Mesenteric fat pad (tissue), 1 donor: ENCODE data around the gene GNG12. TPM values are rescaled to one million over a fixed set of nuclear protein-coding genes. Genes with fewer than 3 reads are reported as not detected.
"Not testable (repeated sequence)": the region's sequence is repeated elsewhere in the genome, so short reads cannot be mapped to it uniquely, and the experiment has no call there.

Experiments
- DNase-seq: peaks from one replicate; pipeline ENCODE4 v3.0.0-alpha.2; 2020; ENCODE audit warnings: low spot score
- total RNA-seq: library from RNA; stranded (reverse); fragmentation: NEBNext Ultra II Directional; extraction: Animal tissue kit (Norgen Biotek cat#: 25700); gene quantifications from one replicate; pipeline ENCODE4 v1.2.1, GENCODE V29; 2021
- donor health status: DM: yes; HTN: yes; CAD: no.

Gene GNG12
- total RNA-seq, 1 donor from 2014 or later, result 128 TPM

DNA sequence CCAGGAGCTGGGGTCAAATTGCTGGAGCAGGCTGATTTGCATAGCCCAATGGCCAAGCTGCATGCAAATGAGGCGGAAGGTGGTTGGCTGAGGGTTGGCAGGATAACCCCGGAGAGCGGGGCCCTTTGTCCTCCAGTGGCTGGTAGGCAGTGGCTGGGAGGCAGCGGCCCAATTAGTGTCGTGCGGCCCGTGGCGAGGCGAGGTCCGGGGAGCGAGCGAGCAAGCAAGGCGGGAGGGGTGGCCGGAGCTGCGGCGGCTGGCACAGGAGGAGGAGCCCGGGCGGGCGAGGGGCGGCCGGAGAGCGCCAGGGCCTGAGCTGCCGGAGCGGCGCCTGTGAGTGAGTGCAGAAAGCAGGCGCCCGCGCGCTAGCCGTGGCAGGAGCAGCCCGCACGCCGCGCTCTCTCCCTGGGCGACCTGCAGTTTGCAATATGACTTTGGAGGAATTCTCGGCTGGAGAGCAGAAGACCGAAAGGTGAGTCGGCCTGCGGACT, 148.2 kb downstream of the GNG12 start, which contains the start of gene GADD45A:
GADD45A (plus strand) TSS at position 135 of the 491 bp plus-strand sequence; CDS start at position 429, 294 bp downstream.
- DNase-seq, result peak; percentile 99

DNA sequence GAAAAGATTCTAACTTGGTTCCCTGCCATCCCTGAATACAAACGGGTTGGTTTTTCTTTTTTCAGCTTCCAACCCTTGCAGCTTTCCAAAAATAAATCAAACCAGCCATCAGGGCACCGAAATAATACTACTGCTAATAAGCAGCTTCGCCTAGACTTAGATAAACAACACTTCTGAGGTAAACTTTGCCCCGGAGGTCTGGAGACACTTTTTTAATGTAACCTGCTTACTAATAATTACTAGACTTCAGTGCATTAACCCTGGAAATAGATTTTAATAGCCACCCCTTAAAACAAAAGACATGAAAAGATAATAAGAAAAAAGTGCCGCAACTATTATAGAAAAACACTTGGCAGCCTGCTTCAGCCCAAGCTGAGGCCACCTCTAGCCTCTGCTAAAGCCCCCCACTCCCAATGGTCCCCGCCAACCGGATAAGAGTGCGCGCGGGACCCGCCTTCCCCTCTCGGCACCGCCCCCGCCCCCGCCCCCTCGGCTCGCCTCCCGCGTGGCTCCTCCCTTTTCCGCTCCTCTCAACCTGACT, 148.7 kb downstream of the GNG12 start:
- DNase-seq, result no peak

- no peak for DNase-seq
Measured at GRCh38 chr1:67683766-67684525, 149.3 kb downstream of the GNG12 start.

GRCh38 chr1:67683316-67683715, 150.0 kb downstream of the GNG12 start:
- no peak for DNase-seq

DNA sequence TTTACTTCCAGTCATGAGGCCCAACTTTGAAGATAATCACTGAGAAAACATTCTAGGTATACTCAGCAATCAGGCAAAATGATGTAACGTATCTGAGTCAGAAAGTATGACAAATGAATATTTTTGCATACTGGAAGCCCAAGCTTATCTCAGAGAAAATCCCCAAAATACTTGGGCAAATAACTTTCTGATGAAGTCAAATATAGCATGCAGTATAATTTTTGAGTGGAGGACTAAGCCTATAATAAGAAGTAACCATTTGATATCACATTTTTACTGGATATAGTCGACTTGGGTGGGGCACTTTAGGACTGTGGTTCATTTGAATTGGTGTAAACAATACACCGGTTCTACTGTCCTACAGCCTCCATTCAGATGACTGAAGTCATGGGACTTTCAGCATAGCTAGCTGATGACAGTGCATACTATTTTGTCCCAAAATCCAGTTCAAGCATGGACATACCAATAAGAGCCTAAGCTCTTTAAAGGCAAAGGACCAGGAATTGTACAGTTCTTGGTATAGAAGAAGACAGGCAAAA, 150.5 kb downstream of the GNG12 start:
- DNase-seq, result no peak

- no peak for DNase-seq
Measured at GRCh38 chr1:67680486-67680885, 152.8 kb downstream of the GNG12 start.

DNA sequence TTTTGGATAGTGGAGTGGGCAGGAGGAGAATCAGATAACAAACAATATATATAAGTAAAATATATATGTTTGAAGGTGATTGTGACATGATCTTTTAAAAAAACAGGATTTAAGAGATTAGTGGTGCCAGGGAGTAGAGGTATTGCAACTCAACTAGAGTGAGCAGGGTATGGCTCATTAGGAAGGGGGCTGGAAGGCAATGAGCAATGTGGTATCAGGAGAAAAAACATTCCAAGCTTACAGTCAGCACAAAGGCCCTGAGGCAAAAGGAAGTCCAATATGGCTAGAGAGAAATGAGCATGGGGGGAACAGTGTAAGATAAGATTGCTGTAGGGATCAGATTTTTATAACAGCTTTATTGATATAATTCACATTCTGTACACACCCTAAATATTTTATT, 153.6 kb downstream of the GNG12 start:
- DNase-seq, result no peak

GRCh38 chr1:67677930-67678329, 155.3 kb downstream of the GNG12 start:
- DNase-seq, result no peak

GRCh38 chr1:67677408-67677807, 155.9 kb downstream of the GNG12 start:
- no peak for DNase-seq

DNA sequence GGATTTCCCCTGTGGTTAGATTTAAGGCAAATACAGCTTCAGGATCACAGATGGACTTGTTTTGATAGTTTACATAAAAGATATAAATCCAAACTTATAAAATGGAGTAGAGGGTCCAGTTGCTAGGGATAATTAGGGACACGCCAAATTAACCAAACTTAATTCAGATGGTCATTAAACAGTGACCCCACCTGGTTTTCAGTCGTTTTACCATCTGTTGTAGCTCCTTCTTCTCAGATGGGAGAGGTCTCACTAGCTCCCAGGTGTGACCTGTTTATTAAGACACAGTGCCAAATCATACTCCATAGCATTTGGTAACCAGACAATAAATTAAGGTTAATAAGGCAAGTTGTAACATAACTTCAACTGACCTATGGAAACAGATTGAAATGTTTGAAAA, 156.3 kb downstream of the GNG12 start:
- DNase-seq, result no peak

- DNase-seq, result no peak
Measured at GRCh38 chr1:67676287-67676686, 157.0 kb downstream of the GNG12 start.

DNA sequence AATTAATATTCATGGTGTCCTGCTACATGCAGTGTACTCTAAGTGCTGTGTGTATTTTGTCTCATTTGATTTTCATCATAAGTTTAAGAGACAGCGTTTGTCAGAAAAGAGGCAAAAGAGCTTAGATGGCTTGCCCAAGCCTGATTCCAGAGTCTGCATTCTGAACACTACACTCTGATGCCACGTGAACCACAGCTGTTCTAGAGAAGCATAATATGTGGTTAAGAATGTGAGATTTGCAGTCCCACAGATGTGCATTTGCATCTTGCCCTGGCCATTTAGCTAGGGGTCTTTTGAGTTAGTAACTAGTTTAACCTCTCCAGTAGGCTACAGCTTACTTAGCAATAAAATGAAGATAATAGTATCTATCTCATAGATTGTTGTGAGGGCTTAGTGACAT, 157.5 kb downstream of the GNG12 start:
- no peak for DNase-seq

GRCh38 chr1:67674260-67675011, 158.8 kb downstream of the GNG12 start:
- no peak for DNase-seq

GRCh38 chr1:67673468-67674201, 159.6 kb downstream of the GNG12 start:
- no peak for DNase-seq

DNA sequence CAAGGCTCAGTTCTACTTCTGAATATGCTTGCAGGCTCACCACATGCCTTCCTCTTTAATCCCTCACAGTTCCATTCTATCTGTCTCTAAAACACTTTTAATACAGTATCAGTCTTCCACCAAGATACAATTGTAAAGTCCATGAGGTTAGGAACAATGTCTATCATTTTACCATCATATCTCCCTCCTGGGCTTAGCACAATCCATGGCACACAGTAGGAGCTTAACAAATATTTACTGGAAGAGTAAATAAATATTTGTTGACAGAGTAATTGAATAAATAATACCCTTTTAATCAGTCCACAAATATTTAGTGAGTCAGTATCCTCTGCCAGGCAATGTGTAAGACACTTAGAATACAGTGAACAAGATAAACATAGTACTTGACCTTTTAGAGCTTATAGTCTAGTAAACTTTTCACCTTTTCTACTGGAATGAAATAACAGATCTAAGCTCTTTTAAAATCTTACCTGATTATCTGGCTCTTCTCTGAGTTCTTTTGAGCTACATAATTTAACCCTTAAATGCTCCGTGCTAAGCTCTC, 160.9 kb downstream of the GNG12 start:
- DNase-seq, result no peak

GRCh38 chr1:67668660-67669059, 164.6 kb downstream of the GNG12 start:
- DNase-seq, result no peak

GRCh38 chr1:67666636-67667035, 166.6 kb downstream of the GNG12 start:
- no peak for DNase-seq

GRCh38 chr1:67665307-67665706, 168.0 kb downstream of the GNG12 start:
- not testable (repeated sequence) for DNase-seq

DNA sequence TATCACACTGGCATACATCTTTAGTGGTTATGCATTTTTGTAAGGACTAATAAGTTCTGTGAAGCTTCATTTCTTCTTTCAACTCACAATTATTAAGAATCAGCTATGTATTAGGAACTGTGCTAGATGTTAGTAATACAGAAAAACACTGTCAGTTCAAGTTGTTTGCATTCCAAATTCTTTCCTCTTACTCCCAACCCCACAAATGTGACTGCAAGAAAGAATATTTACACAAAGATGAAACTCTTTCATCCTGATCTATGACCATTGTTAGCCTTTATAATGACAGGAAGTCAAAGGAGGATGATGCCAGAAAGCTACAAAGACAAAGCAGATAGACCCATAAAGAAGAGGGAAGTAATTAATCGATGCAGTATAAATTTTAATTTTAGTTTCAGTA, 169.2 kb downstream of the GNG12 start:
- no peak for DNase-seq

DNA sequence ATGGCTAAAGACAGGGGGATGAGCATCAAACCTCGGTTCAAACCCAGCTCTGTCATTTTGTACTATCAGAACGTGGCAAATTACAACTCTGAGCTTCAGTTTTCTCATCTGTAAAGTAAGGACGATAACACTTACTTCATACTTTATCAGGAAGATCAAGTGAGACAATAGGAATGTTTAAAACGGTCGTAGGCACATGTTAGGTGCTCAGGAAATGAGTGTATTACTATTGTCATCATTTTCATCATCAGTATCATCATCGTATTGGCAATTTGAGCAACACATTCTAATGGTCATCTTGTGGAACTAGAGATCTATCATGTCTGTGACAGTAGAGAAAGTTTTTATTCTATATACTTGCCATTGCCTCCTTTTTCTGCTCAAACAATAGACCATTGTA, 170.4 kb downstream of the GNG12 start:
- DNase-seq, result no peak

- DNase-seq, result no peak
Measured at GRCh38 chr1:67659229-67659628, 174.0 kb downstream of the GNG12 start.
